Stromal cell of bone marrow (primary cell): ENCODE results near the gene ACSL5.
"Not testable (repeated sequence)": the region's sequence is repeated elsewhere in the genome, so short reads cannot be mapped to it uniquely, and the experiment has no call there.

Experiments used
- DNase-seq: peaks from one replicate; pipeline ENCODE4 v3.0.0-alpha.2; 2012; ENCODE audit warnings: low read depth

ACSL5 gene

GRCh38 chr10:112351146-112351545, 22.8 kb upstream of the ACSL5 start:
- DNase-seq = no peak

DNA sequence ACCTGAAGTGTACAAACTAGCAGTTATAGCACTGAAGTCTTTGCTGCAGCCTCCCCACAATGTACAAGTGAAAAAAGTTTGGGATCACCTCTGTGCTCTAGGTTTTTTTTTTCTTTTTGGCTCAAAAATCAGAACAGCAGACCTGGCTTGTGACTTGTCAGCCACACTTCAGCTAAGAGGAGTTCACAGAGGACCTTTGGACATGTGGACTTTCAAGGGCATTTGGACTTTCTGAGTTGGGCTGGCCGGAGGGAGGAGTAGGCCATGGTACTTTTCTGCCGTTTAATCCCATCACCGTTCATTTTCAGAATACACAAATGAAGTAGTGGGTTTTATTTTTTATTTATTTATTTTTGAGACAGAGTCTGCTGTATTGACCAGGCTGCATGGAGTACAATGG, 21.9 kb upstream of the ACSL5 start:
- DNase-seq = no peak

- DNase-seq = no peak
Measured at GRCh38 chr10:112353046-112353445, 20.9 kb upstream of the ACSL5 start.

GRCh38 chr10:112356686-112357085, 17.2 kb upstream of the ACSL5 start:
- no peak for DNase-seq

GRCh38 chr10:112359606-112360307, 14.2 kb upstream of the ACSL5 start:
- no peak for DNase-seq

- no peak for DNase-seq
Measured at GRCh38 chr10:112360308-112361270, 13.3 kb upstream of the ACSL5 start.

DNA sequence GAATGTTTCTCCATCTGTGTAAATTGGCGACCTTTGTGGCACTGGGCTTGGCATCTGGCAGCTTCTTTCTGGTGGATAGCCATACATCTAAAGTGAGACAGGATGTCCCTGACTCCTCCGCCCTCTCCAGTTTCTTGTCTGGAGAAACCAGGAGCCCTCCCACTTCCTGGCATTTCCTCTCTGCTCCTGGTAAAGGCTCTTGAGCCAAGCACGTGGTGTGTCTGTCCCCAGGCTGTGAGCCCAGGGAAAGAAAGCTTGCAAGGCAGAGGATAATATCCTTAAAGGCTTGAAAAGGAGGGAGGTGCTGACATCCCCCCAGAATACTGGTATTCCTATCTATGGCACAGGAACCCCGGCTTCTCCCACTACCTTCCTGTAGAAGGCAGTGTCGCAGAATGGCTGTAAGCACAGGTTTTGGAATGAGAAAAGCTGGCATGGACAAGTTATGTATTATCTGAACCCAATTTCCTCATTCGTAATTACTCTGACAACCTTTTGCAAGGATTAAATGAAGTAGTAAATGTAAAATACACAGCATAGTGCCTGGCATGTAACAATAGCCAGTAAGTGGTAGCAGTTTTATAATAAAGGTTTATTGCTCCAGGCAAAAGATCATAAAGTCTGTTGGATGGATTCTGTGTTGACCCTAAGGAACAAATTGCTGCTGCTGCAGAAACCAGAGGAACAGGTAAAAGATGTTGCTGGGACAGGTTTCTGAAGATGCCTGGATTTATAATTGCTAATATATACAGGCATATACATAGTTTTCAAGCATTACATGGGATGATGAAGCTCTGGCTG, 11.8 kb upstream of the ACSL5 start:
- DNase-seq = no peak

- DNase-seq = no peak
Measured at GRCh38 chr10:112362833-112363232, 11.1 kb upstream of the ACSL5 start.

DNA sequence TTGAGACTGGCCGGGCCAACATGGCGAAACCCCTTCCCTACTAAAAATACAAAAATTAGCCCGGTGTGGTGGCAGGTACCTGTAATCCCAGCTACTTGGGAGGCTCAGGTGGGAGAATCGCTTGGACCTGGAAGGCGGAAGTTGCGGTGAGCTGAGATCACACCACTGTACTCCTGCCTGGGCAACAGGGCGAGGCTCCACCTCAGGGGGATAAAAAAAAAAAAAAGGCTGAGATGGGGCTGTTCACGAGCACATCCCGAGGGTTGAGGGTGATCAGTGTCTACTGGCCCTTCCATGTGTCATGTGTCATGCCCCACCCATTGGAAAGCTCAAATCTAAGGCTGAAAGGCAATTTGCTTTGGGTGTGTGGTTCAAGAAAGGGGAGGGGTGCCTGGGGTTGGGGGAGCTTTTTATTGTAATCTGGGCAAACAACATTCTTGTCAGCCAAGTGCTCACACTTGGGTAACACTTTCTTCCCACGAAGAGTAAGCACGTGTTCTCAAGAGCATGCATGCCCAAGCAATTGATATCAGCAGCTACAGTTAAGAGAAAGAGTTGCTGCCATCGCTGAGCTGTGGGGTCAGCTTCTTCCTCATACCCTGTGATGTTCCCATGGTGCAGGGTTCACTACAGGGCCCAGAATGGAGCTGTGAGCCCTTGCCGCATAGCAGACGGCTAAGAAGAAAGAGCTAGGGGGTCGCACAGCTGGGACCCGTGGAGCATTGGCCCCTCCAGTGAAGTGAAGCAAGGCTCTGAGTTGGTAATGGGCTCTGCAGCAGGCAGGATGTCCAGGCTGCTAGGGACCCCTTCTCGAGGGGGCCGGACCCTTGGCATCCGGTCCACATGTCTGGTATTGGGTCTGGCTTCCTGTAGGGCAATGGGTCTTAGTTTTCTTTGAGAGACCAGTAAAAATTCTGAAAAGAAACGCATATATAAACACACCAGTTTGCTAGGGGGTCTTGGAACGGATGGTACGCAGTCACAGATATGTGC, 9.9 kb upstream of the ACSL5 start:
- no peak for DNase-seq

GRCh38 chr10:112365014-112365432, 8.9 kb upstream of the ACSL5 start:
- no peak for DNase-seq

GRCh38 chr10:112365451-112365850, 8.5 kb upstream of the ACSL5 start:
- DNase-seq = no peak

DNA sequence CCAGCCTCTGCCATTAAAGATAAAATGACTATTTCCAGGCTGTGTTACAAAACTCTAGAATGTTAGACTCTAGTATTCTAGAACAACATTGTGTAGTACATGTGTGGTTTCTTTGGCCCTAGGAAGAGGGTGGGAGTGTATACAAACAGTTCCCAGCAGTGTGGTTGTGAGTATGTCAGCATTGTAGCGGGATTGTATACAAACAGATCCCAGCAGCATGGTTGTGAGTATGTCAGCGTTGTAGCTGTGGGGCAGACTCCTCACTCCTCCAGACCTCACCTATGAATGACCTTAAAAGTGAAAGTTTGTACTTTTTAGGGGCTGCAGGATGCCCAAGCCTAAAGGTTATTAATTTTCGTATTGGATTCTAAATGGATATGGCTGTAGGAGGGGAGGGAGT, 6.9 kb upstream of the ACSL5 start:
- no peak for DNase-seq

DNA sequence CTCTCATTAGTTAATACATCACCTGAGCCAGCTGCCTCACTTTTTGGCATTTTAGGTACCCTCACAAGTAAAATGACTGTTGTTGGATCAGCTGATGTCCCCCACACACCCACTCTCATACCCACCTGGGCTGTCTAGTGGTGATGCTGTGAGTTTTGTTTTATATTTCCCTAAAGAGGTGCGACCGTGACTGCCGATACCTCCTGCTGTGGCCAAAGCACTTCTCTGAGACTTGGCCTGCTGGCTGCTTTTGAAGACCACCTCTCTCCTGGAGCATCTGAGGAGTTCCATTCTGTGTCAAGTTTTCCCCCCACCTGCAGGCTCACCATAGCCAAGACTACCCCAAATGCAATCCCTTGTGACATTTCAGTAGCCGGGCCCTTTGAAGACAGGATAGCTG, 6.4 kb upstream of the ACSL5 start:
- DNase-seq = no peak

GRCh38 chr10:112369495-112370423, 4.2 kb upstream of the ACSL5 start:
- DNase-seq = no peak

DNA sequence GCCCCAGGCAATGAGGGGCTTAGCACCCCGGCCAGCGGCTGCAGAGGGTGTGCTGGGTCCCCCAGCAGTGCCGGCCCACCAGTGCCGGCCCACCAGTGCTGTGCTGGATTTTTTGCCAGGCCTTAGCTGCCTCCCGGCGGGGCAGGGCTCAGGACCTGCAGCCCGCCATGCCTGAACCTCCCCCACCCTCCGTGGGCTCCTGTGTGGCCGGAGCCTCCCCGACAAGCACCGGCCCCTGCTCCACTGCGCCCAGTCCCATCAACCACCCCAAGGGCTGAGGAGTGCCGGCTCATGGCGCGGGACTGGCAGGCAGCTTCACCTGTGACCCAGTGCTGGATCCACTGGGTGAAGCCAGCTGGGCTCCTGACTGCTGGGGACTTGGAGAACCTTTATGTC, 3.5 kb upstream of the ACSL5 start:
- DNase-seq = no peak

DNA sequence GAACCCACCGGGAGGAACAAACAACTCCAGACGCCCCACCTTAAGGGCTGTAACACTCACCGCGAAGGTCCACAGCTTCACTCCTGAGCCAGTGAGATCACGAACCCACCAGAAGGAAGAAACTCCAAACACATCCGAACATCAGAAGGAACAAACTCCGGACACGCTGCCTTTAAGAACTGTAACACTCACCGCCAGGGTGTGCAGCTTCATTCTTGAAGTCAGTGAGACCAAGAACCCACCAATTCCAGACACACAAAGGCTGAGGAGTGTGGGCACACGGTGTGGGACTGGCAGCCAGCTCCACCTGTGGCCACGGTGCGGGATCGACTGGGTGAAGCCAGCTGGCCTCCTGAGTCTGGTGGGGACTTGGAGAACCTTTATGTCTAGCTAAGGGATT, 2.6 kb upstream of the ACSL5 start:
- not testable (repeated sequence) for DNase-seq

DNA sequence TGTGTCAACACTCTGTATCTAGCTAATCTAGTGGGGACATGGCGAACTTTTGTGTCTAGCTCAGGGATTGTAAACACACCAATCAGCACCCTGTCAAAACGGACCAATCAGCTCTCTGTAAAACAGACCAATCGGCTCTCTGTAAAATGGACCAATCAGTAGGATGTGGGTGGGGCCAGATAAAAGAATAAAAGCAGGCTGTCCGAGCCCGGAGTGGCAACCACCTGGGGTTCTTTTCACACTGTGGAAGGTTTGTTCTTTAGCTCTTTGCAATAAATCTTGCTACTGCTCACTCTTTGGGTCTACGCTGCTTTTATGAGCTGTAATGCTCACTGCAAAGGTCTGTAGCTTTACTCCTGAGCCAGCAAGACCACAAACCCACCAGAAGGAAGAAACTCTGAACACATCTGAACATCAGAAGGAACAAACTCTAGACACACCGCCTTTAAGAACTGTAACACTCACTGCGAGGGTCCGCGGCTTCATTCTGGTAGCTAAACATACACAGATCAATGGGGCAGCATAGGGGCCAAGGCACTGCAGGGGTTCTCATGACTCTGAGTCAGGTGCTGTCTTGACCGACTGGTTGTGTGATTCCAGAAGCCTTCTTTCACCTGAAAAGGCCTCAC, 1.6 kb upstream of the ACSL5 start:
- not testable (repeated sequence) for DNase-seq

GRCh38 chr10:112374724-112375541, 1.0 kb downstream of the ACSL5 start:
- no peak for DNase-seq
